WTC11 (cell line): Measurements from ENCODE around the gene MPHOSPH6. TPM values are rescaled to one million over a fixed set of nuclear protein-coding genes. Genes with fewer than 3 reads are reported as not detected.

Experiments
- ATAC-seq: fragments of 200-7000 bp; cut with Tn5 transposase; 2 replicates; pipeline ENCODE4 v1.10.0; 2021; ENCODE audit warnings: mild to moderate bottlenecking, moderate library complexity
- CTCF ChIA-PET: fragments of 300-600 bp; sonication (Branson Sonifier 250); formaldehyde crosslinking; loops from one replicate; lab custom pipeline; 2021; ENCODE audit warnings: antibody characterized with exemption; lab: Charles Lee
- POLR2A ChIA-PET: fragments of 350-600 bp; sonication (Branson Sonifier 250); formaldehyde crosslinking; loops from one replicate; lab custom pipeline; 2021; ENCODE audit warnings: antibody characterized with exemption; lab: Charles Lee
- DNase-seq: peaks from one replicate; pipeline ENCODE4 v3.0.0; 2021; ENCODE audit warnings: low spot score
- H3K27ac Mint-ChIP-seq: 2 replicates; pipeline ENCODE4 v1.8.0; 2021; ENCODE audit warnings: mixed read lengths
- H3K27me3 Mint-ChIP-seq: 2 replicates; pipeline ENCODE4 v1.8.0; 2021; ENCODE audit warnings: low read depth, mild to moderate bottlenecking, moderate library complexity, mixed read lengths
- H3K36me3 Mint-ChIP-seq: 2 replicates; pipeline ENCODE4 v1.8.0; 2021; ENCODE audit warnings: mixed read lengths
- H3K4me1 Mint-ChIP-seq: 2 replicates; pipeline ENCODE4 v1.8.0; 2022; ENCODE audit warnings: mixed read lengths
- H3K4me3 Mint-ChIP-seq: 2 replicates; pipeline ENCODE4 v1.8.0; 2021; ENCODE audit warnings: mild to moderate bottlenecking, moderate library complexity, mixed read lengths
- H3K9me3 Mint-ChIP-seq: 2 replicates; pipeline ENCODE4 v1.8.0; 2021; ENCODE audit warnings: mixed read lengths
- ATF1 ChIP-seq: sonication (generic); formaldehyde crosslinking; IDR thresholded peaks from 2 replicates; pipeline ENCODE4 v1.8.1; 2023; ENCODE audit warnings: mild to moderate bottlenecking, moderate library complexity, missing genetic modification reagents
- CREM ChIP-seq: sonication (generic); formaldehyde crosslinking; IDR thresholded peaks from 2 replicates; pipeline ENCODE4 v1.8.1; 2022; ENCODE audit warnings: mild to moderate bottlenecking, missing genetic modification reagents, moderate library complexity
- EMX1 ChIP-seq: fragments of 250-450 bp; sonication (Bioruptor Pico); IDR thresholded peaks from 2 replicates; pipeline ENCODE4 v1.8.0; 2021; ENCODE audit warnings: mild to moderate bottlenecking
- FOXJ3 ChIP-seq: sonication (generic); formaldehyde crosslinking; IDR thresholded peaks from 2 replicates; pipeline ENCODE4 v1.9.0; 2021; ENCODE audit warnings: missing genetic modification reagents, mild to moderate bottlenecking, borderline replicate concordance
- FOXP1 ChIP-seq: sonication (generic); formaldehyde crosslinking; IDR thresholded peaks from 2 replicates; pipeline ENCODE4 v1.8.0; 2022; ENCODE audit warnings: missing genetic modification reagents, mild to moderate bottlenecking, moderate library complexity, borderline replicate concordance
- GABPB1 ChIP-seq: sonication (generic); formaldehyde crosslinking; IDR thresholded peaks from 2 replicates; pipeline ENCODE4 v1.8.1; 2023; ENCODE audit warnings: mild to moderate bottlenecking, missing genetic modification reagents
- JUN ChIP-seq: sonication (generic); formaldehyde crosslinking; IDR thresholded peaks from 2 replicates; pipeline ENCODE4 v1.8.0; 2023; ENCODE audit warnings: mild to moderate bottlenecking, missing genetic modification reagents
- PRRX2 ChIP-seq: fragments of 250-450 bp; sonication (Bioruptor Pico); IDR thresholded peaks from 2 replicates; pipeline ENCODE4 v1.8.0; 2021; ENCODE audit warnings: mild to moderate bottlenecking
- ZNF138 ChIP-seq: sonication (generic); formaldehyde crosslinking; conservative IDR thresholded peaks from 2 replicates; pipeline ENCODE4 v1.8.1; 2022; ENCODE audit warnings: mild to moderate bottlenecking, moderate library complexity, missing genetic modification reagents
- ZNF317 ChIP-seq: sonication (generic); formaldehyde crosslinking; IDR thresholded peaks from 2 replicates; pipeline ENCODE4 v1.8.1; 2023; ENCODE audit warnings: low read depth, mild to moderate bottlenecking, moderate library complexity, missing genetic modification reagents, borderline replicate concordance
- ZNF396 ChIP-seq: fragments of 250-450 bp; sonication (Bioruptor Pico); IDR thresholded peaks from 2 replicates; pipeline ENCODE4 v1.8.0; 2021; ENCODE audit warnings: mild to moderate bottlenecking, moderate library complexity, borderline replicate concordance
- total RNA-seq: library from RNA; stranded (reverse); gene quantifications from 3 replicates; pipeline ENCODE4 v1.2.3, GENCODE V29; 2021
- TF ChIP-seq, protein P1 (sequence below): sonication (generic); formaldehyde crosslinking; IDR thresholded peaks from 2 replicates; pipeline ENCODE4 v1.8.0; 2022; ENCODE audit warnings: missing genetic modification reagents
- TF ChIP-seq, protein P2 (sequence below): fragments of 250-450 bp; sonication (Bioruptor Pico); IDR thresholded peaks from 2 replicates; pipeline ENCODE4 v1.9.0; 2021; ENCODE audit warnings: moderate library complexity, mild to moderate bottlenecking, inconsistent platforms, borderline replicate concordance
- TF ChIP-seq, protein P3 (sequence below): sonication (generic); formaldehyde crosslinking; IDR thresholded peaks from 2 replicates; pipeline ENCODE4 v1.8.0; 2023; ENCODE audit warnings: missing genetic modification reagents
- TF ChIP-seq, protein P4 (sequence below): sonication (generic); formaldehyde crosslinking; IDR thresholded peaks from 2 replicates; pipeline ENCODE4 v1.8.1; 2022; ENCODE audit warnings: mild to moderate bottlenecking, missing genetic modification reagents, moderate library complexity, borderline replicate concordance
- TF ChIP-seq, protein P5 (sequence below): sonication (generic); formaldehyde crosslinking; IDR thresholded peaks from 2 replicates; pipeline ENCODE4 v1.8.0; 2023; ENCODE audit warnings: missing genetic modification reagents, mild to moderate bottlenecking, borderline replicate concordance
- TF ChIP-seq, protein P6 (sequence below): sonication (generic); formaldehyde crosslinking; conservative IDR thresholded peaks from 2 replicates; pipeline ENCODE4 v1.8.1; 2023; ENCODE audit warnings: mild to moderate bottlenecking, low read depth, missing genetic modification reagents, moderate library complexity
- TF ChIP-seq, protein P7 (sequence below): sonication (generic); formaldehyde crosslinking; IDR thresholded peaks from 2 replicates; pipeline ENCODE4 v1.8.0; 2022; ENCODE audit warnings: mild to moderate bottlenecking, missing genetic modification reagents
- TF ChIP-seq, protein P8 (sequence below): fragments of 250-450 bp; sonication (Bioruptor Pico); IDR thresholded peaks from 2 replicates; pipeline ENCODE4 v2.1.2; 2022; ENCODE audit warnings: mild to moderate bottlenecking, moderate library complexity

The MPHOSPH6 gene
- total RNA-seq, 1 experiment from 2014 or later = 30.8 TPM

DNA sequence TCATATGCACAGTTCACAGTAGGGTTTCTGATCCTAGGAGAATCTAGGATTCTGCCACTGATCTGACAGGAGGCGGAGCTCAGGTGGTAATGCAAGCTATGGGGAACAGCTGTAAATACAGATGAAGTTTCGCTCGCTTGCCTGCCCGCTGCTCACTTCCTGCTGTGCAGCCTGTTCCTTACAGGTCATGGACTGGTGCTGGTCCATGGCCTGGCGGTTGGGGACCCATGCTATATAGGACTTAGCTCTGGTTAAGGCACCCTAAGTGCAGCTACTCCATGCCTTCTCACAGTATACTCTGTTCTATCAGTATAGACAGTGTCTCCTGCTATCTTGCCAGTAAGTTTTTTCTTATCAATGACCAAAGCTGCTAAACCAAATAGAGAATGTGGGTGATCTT is 2.4 kb downstream of the MPHOSPH6 start:
- no peak overlapping the region for H3K4me3 Mint-ChIP-seq
- peaks cover 63% of the 10 kb centered on the region for H3K36me3 Mint-ChIP-seq
- CTCF ChIA-PET = no interaction called here
- peaks cover 23% of the 10 kb centered on the region for H3K27me3 Mint-ChIP-seq
- H3K9me3 Mint-ChIP-seq = peaks cover 26% of the 10 kb centered on the region
- no peak for DNase-seq
- POLR2A ChIA-PET = no interaction called here
- no peak overlapping the region for H3K27ac Mint-ChIP-seq
- no peak for ATAC-seq
- peaks cover 10% of the 10 kb centered on the region for H3K4me1 Mint-ChIP-seq
- TF ChIP-seq GABPB1 (no peak), FOXJ3 (CRISPR knock-in tag) (no peak), ZNF396 (CRISPR knock-in tag) (no peak), ZNF317 (CRISPR knock-in tag) (no peak), ATF1 (CRISPR knock-in tag) (no peak), EMX1 (CRISPR knock-in tag) (no peak), FOXP1 (CRISPR knock-in tag) (no peak), ZNF138 (CRISPR knock-in tag) (no peak), PRRX2 (CRISPR knock-in tag) (no peak), JUN (no peak), CREM (CRISPR knock-in tag) (no peak)
- TF ChIP-seq, protein P1, sequence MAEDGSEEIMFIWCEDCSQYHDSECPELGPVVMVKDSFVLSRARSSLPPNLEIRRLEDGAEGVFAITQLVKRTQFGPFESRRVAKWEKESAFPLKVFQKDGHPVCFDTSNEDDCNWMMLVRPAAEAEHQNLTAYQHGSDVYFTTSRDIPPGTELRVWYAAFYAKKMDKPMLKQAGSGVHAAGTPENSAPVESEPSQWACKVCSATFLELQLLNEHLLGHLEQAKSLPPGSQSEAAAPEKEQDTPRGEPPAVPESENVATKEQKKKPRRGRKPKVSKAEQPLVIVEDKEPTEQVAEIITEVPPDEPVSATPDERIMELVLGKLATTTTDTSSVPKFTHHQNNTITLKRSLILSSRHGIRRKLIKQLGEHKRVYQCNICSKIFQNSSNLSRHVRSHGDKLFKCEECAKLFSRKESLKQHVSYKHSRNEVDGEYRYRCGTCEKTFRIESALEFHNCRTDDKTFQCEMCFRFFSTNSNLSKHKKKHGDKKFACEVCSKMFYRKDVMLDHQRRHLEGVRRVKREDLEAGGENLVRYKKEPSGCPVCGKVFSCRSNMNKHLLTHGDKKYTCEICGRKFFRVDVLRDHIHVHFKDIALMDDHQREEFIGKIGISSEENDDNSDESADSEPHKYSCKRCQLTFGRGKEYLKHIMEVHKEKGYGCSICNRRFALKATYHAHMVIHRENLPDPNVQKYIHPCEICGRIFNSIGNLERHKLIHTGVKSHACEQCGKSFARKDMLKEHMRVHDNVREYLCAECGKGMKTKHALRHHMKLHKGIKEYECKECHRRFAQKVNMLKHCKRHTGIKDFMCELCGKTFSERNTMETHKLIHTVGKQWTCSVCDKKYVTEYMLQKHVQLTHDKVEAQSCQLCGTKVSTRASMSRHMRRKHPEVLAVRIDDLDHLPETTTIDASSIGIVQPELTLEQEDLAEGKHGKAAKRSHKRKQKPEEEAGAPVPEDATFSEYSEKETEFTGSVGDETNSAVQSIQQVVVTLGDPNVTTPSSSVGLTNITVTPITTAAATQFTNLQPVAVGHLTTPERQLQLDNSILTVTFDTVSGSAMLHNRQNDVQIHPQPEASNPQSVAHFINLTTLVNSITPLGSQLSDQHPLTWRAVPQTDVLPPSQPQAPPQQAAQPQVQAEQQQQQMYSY = no peak
- TF ChIP-seq, protein P2, sequence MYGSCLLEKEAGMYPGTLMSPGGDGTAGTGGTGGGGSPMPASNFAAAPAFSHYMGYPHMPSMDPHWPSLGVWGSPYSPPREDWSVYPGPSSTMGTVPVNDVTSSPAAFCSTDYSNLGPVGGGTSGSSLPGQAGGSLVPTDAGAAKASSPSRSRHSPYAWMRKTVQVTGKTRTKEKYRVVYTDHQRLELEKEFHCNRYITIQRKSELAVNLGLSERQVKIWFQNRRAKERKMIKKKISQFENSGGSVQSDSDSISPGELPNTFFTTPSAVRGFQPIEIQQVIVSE (CRISPR knock-in tag) = no peak
- TF ChIP-seq, protein P3, sequence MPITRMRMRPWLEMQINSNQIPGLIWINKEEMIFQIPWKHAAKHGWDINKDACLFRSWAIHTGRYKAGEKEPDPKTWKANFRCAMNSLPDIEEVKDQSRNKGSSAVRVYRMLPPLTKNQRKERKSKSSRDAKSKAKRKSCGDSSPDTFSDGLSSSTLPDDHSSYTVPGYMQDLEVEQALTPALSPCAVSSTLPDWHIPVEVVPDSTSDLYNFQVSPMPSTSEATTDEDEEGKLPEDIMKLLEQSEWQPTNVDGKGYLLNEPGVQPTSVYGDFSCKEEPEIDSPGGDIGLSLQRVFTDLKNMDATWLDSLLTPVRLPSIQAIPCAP (CRISPR knock-in tag) = no peak
- TF ChIP-seq, protein P4, sequence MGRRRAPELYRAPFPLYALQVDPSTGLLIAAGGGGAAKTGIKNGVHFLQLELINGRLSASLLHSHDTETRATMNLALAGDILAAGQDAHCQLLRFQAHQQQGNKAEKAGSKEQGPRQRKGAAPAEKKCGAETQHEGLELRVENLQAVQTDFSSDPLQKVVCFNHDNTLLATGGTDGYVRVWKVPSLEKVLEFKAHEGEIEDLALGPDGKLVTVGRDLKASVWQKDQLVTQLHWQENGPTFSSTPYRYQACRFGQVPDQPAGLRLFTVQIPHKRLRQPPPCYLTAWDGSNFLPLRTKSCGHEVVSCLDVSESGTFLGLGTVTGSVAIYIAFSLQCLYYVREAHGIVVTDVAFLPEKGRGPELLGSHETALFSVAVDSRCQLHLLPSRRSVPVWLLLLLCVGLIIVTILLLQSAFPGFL (CRISPR knock-in tag) = no peak
- TF ChIP-seq, protein P5, sequence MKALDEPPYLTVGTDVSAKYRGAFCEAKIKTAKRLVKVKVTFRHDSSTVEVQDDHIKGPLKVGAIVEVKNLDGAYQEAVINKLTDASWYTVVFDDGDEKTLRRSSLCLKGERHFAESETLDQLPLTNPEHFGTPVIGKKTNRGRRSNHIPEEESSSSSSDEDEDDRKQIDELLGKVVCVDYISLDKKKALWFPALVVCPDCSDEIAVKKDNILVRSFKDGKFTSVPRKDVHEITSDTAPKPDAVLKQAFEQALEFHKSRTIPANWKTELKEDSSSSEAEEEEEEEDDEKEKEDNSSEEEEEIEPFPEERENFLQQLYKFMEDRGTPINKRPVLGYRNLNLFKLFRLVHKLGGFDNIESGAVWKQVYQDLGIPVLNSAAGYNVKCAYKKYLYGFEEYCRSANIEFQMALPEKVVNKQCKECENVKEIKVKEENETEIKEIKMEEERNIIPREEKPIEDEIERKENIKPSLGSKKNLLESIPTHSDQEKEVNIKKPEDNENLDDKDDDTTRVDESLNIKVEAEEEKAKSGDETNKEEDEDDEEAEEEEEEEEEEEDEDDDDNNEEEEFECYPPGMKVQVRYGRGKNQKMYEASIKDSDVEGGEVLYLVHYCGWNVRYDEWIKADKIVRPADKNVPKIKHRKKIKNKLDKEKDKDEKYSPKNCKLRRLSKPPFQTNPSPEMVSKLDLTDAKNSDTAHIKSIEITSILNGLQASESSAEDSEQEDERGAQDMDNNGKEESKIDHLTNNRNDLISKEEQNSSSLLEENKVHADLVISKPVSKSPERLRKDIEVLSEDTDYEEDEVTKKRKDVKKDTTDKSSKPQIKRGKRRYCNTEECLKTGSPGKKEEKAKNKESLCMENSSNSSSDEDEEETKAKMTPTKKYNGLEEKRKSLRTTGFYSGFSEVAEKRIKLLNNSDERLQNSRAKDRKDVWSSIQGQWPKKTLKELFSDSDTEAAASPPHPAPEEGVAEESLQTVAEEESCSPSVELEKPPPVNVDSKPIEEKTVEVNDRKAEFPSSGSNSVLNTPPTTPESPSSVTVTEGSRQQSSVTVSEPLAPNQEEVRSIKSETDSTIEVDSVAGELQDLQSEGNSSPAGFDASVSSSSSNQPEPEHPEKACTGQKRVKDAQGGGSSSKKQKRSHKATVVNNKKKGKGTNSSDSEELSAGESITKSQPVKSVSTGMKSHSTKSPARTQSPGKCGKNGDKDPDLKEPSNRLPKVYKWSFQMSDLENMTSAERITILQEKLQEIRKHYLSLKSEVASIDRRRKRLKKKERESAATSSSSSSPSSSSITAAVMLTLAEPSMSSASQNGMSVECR (CRISPR knock-in tag) = no peak
- TF ChIP-seq, protein P6, sequence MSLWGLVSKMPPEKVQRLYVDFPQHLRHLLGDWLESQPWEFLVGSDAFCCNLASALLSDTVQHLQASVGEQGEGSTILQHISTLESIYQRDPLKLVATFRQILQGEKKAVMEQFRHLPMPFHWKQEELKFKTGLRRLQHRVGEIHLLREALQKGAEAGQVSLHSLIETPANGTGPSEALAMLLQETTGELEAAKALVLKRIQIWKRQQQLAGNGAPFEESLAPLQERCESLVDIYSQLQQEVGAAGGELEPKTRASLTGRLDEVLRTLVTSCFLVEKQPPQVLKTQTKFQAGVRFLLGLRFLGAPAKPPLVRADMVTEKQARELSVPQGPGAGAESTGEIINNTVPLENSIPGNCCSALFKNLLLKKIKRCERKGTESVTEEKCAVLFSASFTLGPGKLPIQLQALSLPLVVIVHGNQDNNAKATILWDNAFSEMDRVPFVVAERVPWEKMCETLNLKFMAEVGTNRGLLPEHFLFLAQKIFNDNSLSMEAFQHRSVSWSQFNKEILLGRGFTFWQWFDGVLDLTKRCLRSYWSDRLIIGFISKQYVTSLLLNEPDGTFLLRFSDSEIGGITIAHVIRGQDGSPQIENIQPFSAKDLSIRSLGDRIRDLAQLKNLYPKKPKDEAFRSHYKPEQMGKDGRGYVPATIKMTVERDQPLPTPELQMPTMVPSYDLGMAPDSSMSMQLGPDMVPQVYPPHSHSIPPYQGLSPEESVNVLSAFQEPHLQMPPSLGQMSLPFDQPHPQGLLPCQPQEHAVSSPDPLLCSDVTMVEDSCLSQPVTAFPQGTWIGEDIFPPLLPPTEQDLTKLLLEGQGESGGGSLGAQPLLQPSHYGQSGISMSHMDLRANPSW (CRISPR knock-in tag) = no peak
- TF ChIP-seq, protein P7, sequence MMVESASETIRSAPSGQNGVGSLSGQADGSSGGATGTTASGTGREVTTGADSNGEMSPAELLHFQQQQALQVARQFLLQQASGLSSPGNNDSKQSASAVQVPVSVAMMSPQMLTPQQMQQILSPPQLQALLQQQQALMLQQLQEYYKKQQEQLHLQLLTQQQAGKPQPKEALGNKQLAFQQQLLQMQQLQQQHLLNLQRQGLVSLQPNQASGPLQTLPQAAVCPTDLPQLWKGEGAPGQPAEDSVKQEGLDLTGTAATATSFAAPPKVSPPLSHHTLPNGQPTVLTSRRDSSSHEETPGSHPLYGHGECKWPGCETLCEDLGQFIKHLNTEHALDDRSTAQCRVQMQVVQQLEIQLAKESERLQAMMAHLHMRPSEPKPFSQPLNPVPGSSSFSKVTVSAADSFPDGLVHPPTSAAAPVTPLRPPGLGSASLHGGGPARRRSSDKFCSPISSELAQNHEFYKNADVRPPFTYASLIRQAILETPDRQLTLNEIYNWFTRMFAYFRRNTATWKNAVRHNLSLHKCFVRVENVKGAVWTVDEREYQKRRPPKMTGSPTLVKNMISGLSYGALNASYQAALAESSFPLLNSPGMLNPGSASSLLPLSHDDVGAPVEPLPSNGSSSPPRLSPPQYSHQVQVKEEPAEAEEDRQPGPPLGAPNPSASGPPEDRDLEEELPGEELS (CRISPR knock-in tag) = no peak
- TF ChIP-seq, protein P8, sequence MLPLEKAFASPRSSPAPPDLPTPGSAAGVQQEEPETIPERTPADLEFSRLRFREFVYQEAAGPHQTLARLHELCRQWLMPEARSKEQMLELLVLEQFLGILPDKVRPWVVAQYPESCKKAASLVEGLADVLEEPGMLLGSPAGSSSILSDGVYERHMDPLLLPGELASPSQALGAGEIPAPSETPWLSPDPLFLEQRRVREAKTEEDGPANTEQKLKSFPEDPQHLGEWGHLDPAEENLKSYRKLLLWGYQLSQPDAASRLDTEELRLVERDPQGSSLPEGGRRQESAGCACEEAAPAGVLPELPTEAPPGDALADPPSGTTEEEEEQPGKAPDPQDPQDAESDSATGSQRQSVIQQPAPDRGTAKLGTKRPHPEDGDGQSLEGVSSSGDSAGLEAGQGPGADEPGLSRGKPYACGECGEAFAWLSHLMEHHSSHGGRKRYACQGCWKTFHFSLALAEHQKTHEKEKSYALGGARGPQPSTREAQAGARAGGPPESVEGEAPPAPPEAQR (CRISPR knock-in tag) = no peak
